ENCODE data around the gene AGBL4.
"Not testable (repeated sequence)": the region's sequence is repeated elsewhere in the genome, so short reads cannot be mapped to it uniquely, and the experiment has no call there.

AGBL4 gene

DNA sequence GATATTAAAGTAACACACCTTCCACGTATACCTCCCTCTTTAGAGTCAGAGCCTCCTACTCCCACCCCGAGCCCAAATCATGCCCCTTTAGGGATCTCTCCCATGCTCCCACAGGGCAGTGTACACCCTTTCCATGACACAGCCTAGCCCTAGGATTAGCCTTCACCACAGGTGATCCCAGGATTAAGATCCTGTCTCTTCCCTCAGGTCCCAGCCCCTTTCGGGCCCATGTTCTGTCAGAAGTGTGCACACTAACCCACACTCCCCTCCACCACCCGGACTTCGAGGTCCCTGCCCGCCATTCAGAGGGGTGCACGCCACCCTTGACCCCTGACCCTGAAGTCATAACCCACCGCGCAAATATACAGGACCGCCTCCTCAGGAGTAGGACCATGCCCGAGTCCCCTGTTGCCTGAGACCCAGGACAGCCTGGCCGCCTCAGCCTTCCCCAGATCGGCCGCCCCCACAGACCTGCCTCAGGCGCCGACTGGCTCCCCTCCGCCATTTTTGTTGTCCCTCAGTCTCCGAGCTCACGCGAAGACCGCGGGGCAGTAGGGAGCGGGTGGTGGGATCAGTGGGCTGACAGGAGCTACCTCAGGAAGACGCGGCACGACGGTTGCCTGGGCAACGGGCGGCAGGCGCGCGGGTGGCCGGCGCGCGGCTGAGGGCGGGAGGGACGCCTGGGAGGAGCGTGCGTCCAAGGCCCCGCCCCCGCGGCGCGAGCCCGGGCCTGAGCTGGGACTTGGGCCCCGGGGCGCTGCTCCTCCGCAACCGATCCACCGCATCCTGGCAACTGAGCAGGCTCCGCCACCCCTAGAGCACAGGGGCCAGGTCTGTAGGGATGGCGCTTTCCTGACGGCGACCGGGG lies at the start of gene AGBL4:
AGBL4 (minus strand) TSS at position 663 of the 868 bp plus-strand sequence.
- no peak for DNase-seq (ENCODE audit: low read depth)

GRCh38 chr1:50066806-50067205 lies 43.1 kb upstream of the AGBL4 start:
- no peak for DNase-seq (ENCODE audit: low read depth)

- peak; percentile 4 for DNase-seq (ENCODE audit: low read depth)
Measured at GRCh38 chr1:50060279-50060678, 36.5 kb upstream of the AGBL4 start.

DNA sequence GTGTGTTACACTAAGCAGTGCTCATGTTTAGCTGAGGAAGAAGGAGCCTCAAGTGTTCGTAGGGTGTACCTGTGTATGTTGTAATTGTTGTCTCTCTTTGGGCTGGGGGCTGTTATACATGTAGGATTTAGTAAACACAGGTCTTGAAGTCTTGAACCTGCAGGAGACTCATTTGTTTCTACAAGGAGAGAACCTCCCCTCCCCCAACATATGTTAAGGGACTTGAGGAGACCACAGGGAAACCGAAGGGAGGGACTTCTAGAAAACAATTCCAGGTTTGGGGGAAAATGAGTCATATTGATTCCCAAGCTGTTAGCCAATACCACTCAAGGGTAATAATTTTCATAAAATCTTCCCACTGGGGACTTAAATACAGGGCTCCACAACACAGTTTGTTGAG lies 25.0 kb upstream of the AGBL4 start:
- no peak for DNase-seq (ENCODE audit: low read depth)

DNA sequence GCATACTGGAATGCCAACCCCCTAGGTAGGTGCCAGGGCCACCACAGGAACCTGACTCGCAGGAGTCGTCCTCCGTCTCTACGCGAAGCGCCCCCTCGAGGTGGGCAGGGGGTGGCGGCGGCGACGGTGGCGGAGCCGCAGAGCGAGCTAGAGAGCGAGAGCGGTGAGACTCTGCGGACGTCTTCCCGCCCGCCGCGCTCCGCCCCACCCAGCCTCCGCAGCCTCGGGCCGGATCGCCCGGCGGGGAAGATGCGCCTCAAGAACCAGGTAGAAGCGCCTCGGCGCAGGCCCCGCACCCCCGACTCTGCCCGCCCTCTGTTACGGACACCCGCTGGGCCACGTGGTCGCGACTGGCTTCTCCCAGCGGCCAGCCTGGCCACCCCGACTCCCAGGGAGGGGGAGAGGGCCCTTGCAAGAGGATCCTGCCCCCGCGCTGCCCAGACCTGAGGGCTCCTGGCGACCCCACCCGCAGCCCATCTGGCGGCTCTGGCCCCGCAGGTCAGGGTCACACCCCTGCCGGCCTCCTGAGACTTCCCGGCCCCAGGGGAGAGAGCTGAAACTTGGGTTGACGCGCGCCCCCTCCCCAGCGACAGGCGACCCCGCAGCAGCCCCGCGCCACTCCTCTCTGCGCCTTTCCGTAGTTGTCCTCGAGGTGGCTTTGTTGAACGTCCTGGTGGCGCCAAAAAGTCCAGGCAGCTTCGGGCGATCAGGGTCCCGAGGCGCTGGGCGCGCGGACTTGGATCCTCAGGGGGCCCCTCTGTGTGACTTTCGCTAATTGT lies 24.4 kb upstream of the AGBL4 start:
- DNase-seq (ENCODE audit: low read depth) = no peak

DNA sequence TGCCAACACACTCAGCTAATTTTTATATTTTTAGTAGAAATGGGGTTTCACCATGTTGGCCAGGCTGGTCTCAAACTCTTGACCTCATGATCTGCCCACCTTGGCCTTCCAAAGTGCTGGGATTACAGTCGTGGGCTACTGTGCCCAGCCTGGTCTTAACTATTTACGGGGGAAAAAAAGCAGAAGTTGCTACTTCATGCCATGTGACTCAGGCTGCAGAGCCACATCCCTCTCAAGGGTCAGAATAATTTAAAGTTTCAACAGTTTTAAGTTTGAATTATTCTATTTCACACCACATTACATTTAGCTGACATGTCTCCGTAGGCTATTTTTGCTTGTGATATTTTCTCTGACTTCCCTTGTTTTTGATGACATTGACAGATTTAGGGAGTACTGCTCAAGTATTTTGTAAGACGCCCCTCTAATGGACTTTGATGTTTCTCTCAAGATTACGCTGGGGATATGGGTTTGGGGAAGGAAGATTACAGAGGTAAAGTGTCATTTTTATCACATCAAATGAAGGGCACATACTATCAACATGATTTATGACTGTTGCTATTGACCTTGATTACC lies 14.6 kb upstream of the AGBL4 start:
- no peak for DNase-seq (ENCODE audit: low read depth)

- DNase-seq (ENCODE audit: low read depth) = no peak
Measured at GRCh38 chr1:50027794-50028193, 4.0 kb upstream of the AGBL4 start.

- DNase-seq (ENCODE audit: low read depth) = no peak
Measured at GRCh38 chr1:49995734-49996133, 28.0 kb downstream of the AGBL4 start.

GRCh38 chr1:49971088-49971487 lies 52.7 kb downstream of the AGBL4 start:
- no peak for DNase-seq (ENCODE audit: low read depth)

GRCh38 chr1:49951385-49951784 lies 72.4 kb downstream of the AGBL4 start:
- DNase-seq (ENCODE audit: low read depth) = no peak

DNA sequence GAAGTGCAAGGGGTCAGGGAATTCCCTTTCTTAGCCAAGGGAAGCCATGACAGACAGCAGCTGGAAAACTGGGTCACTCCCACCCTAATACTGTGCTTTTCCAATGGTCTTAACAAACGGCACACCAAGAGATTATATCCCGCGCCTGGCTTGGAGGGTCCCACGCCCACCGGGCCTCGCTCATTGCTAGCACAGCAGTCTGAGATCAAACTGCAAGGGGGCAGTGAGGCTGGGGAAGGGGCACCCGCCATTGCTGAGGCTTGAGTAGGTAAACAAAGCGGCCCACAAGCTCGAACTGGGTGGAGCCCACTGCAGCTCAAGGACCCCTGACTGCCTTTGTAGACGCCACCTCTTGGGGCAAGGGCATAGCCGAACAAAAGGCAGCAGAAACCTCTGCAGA lies 108.5 kb downstream of the AGBL4 start:
- DNase-seq (ENCODE audit: low read depth) = not testable (repeated sequence)

DNA sequence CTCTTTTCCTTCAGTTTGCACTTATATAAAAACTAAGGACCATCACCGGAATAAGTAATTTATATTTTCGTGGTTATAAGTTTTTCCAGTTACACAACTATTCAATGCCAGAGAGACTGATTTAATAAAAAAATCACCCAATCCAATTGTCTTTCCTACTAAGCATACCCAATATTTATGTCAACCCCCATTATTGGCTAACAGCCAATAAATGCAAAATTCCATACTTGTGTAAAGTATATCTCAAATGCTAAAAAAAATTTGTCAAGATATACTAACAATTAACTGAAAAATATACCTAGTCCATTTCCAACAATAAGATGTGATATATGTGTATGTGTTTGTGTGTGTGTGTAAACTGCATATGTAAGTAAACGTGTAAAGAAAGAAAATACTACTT lies 117.4 kb downstream of the AGBL4 start:
- no peak for DNase-seq (ENCODE audit: low read depth)

- DNase-seq (ENCODE audit: low read depth) = no peak
Measured at GRCh38 chr1:49864581-49864980, 159.2 kb downstream of the AGBL4 start.

DNA sequence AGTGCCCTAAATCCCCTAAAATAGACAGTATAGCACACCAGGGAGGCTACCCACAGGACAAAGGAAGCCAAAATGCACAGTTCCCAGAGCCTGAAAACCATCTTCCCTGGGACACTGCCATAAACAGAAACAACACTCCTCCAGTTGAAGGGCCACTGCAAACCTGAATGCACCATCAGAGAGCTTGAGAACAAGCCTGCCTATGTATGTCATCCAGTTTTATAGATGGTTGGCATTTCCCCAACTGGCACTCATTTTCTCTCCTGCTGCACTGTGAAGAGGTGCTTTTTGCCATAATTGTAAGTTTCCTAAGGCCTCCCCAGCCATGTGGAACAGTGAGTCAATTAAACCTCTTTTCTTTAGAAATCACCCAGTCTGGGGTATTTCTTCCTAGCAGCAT lies 169.0 kb downstream of the AGBL4 start:
- no peak for DNase-seq (ENCODE audit: low read depth)

- no peak for DNase-seq (ENCODE audit: low read depth)
Measured at GRCh38 chr1:49842596-49842995, 181.2 kb downstream of the AGBL4 start.

GRCh38 chr1:49841767-49842166 lies 182.0 kb downstream of the AGBL4 start:
- DNase-seq (ENCODE audit: low read depth) = no peak

- no peak for DNase-seq (ENCODE audit: low read depth)
Measured at GRCh38 chr1:49824261-49824660, 199.5 kb downstream of the AGBL4 start.

- no peak for DNase-seq (ENCODE audit: low read depth)
Measured at GRCh38 chr1:49817681-49818080, 206.1 kb downstream of the AGBL4 start.

DNA sequence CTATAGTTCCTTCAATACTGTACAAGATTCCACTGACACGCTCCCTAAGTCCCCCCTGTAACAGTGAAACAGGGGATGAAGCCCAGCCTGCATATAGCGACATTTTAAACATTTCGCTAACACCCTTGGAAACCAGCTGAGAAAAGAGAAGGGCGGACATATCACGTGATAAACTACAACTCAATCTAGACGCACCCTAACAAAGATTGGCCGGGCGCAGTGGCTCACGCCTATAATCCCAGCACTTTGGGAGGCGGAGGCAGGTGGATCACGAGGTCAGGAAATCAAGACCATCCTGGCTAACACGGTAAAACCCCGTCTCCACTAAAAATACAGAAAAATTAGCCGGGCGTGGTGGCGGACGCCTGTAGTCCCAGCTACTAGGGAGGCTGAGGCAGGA lies 236.7 kb downstream of the AGBL4 start:
- DNase-seq (ENCODE audit: low read depth) = not testable (repeated sequence)

GRCh38 chr1:49765034-49765433 lies 258.7 kb downstream of the AGBL4 start:
- no peak for DNase-seq (ENCODE audit: low read depth)

GRCh38 chr1:49738118-49738517 lies 285.6 kb downstream of the AGBL4 start:
- not testable (repeated sequence) for DNase-seq (ENCODE audit: low read depth)

DNA sequence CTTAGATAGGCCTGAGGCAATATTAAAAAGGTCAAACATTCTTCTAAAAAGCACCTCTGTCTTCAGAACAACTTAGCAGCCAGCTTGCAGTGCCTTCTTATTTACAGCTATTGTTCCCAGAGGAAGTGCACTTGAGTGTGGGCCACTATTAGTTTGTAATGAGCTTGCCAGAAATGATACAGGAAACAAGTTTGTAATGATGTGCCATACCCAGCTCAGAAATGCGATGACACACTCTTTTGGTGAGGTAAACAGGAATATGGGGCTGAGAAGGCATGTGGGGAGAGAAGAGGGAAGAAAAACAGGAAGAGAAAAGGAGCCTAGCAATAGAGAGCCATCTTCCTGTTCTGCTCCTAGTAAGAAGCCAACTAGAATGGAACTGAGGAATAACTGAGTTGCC lies 295.4 kb downstream of the AGBL4 start:
- no peak for DNase-seq (ENCODE audit: low read depth)

DNA sequence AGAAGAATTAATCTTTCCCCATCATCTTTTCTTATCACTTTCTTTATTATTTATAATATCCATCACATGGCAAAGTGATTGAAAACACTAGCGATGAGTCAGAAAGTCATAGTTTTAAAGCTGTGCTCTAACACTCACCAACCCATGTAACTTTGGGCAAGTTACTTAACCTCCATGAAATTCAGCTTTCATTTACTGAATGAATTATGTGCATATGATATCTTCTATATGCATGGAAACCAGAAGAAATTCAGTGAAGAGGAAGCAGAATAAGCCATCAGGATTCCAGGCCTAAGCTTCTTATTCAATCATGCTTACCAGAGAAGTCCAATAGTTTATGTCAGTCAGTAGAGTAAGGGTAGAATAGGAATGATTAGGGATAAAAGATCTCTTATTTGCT lies 300.1 kb downstream of the AGBL4 start:
- no peak for DNase-seq (ENCODE audit: low read depth)

Measured in non-pigmented ciliary epithelial cell (primary cell).